AG10803 (cell line): Measurements from ENCODE around the gene MYT1.

Source experiments
- DNase-seq: peaks from one replicate; pipeline ENCODE4 v3.0.0; 2010; ENCODE audit warnings: low read depth
- H3K4me3 ChIP-seq: 2 replicates; pipeline ENCODE4 v1.5.1; 2011; ENCODE audit warnings: mild to moderate bottlenecking, low read length, control low read depth
- TF ChIP-seq, protein P1 (sequence below): conservative IDR thresholded peaks from 2 replicates; pipeline ENCODE4 v1.5.1; 2011; ENCODE audit warnings: mild to moderate bottlenecking, low read length, control low read depth, inconsistent platforms

MYT1 gene

DNA sequence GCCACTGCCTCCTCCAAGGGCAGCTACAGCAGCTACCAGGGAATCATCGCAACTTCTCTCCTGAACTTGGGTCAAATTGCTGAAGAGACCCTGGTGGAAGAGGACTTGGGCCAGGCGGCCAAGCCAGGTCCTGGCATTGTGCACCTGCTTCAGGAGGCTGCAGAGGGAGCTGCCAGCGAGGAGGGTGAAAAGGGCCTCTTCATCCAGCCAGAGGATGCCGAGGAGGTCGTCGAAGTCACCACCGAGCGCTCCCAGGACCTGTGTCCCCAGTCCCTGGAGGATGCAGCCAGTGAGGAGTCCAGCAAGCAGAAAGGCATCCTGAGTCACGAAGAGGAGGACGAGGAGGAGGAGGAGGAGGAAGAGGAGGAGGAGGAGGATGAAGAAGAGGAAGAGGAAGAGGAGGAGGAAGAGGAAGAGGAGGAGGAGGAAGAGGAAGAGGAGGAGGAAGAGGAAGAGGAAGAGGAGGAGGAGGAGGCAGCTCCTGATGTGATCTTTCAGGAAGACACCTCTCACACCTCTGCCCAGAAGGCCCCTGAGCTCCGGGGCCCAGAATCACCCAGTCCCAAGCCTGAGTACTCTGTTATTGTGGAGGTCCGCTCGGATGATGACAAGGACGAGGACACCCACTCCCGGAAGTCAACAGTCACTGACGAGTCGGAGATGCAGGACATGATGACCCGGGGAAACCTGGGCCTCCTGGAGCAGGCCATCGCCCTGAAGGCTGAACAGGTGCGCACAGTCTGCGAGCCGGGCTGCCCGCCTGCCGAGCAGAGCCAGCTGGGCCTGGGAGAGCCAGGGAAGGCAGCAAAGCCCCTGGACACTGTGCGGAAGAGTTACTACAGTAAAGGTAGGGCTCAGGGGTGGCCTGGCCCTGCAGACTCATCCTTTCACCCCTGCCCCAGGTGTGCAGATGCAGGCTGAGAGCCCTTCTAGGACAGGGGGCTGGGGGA is 43.7 kb downstream of the MYT1 start:
- TF ChIP-seq, protein P1, sequence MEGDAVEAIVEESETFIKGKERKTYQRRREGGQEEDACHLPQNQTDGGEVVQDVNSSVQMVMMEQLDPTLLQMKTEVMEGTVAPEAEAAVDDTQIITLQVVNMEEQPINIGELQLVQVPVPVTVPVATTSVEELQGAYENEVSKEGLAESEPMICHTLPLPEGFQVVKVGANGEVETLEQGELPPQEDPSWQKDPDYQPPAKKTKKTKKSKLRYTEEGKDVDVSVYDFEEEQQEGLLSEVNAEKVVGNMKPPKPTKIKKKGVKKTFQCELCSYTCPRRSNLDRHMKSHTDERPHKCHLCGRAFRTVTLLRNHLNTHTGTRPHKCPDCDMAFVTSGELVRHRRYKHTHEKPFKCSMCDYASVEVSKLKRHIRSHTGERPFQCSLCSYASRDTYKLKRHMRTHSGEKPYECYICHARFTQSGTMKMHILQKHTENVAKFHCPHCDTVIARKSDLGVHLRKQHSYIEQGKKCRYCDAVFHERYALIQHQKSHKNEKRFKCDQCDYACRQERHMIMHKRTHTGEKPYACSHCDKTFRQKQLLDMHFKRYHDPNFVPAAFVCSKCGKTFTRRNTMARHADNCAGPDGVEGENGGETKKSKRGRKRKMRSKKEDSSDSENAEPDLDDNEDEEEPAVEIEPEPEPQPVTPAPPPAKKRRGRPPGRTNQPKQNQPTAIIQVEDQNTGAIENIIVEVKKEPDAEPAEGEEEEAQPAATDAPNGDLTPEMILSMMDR, result no peak
- H3K4me3 ChIP-seq, result no peak overlapping the region
- no peak for DNase-seq

DNA sequence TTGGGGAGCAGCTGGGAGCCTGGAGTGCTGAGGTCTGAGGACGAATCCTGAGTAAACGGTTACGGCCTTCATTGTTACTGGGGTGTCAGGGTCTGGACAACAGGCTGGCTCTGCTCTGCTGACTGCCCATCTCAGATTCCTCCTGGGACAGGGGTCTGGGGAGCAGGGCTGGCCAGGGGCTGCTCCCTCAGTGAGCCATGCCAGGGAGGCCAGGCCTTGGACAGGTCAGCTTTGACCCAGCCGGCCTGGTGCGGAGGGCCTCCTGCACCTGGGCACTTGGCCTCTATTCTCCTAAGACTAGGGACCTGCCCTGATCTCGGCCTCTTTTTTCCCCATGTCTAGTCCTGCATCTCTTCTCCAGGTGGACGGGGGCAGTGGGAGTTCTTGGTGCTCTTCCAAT is 44.9 kb downstream of the MYT1 start:
- TF ChIP-seq, protein P1, result no peak
- DNase-seq, result no peak
- H3K4me3 ChIP-seq, result no peak overlapping the region

DNA sequence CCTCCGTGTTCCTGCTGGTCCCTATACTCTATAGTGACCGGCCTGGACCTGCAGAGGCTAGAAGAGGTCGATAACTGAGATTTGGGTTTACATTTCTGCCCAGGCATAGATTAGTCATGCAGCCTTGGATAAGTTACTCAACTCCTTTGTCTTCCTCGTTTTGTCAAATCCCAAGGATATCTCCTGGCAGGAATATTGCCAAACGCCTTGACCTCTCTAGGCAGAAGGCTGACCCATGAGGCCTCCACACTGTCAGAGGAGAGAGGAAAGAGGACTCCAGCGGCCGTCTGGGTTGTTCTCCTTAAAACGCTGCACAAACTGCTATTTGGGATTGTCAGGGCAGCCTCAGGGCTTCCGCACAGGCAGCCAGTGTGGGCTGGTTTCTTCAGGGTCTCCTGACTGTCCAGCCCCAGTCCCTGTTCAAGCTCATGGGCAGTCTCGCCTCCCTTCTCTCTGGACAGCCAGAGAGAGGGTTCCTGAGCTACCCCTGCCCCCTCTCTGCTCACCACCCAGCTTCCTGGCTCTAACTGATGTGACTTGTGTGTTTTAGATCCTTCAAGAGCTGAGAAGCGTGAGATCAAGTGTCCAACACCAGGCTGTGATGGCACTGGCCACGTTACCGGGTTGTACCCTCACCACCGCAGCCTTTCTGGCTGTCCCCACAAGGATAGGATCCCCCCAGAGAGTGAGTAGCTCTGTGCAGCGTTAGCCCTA is 46.6 kb downstream of the MYT1 start:
- DNase-seq, result no peak
- TF ChIP-seq, protein P1, result no peak
- H3K4me3 ChIP-seq, result no peak overlapping the region

DNA sequence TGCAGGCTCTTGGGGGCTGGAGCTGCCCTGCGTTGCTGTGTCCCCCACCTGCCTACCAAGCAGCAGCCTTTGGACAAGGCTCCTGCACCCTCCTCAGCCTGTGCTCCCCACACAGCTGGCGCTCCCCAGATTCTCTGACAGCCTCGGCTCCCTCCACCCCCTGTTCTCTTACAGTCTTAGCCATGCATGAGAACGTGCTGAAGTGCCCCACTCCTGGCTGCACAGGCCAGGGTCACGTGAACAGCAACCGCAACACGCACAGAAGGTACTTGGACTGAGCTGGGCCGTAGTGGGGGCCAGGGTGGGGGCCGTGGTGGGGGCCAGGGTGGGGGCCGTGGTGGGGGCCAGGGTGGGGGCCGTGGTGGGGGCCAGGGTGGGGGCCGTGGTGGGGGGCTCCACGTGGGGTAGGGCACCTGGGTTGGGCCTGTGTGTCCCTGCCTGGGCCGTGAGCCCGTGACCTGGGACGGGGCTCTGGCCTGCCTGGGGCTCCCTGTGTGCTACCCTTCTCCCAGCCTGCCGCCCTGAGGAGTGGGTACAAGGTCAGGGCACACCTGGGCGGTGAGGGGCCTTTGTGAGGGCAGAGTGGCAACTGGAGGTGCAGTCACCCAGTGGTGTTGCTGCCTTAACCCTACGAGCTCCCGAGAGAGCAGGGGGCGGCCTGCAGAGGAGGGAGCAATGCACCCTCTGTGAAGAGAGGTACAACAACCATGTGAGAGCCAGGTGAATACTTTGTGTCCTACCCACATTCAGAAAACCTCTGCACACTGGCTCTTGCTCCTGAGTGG is 47.8 kb downstream of the MYT1 start:
- no peak overlapping the region for H3K4me3 ChIP-seq
- TF ChIP-seq, protein P1, result no peak
- no peak for DNase-seq

DNA sequence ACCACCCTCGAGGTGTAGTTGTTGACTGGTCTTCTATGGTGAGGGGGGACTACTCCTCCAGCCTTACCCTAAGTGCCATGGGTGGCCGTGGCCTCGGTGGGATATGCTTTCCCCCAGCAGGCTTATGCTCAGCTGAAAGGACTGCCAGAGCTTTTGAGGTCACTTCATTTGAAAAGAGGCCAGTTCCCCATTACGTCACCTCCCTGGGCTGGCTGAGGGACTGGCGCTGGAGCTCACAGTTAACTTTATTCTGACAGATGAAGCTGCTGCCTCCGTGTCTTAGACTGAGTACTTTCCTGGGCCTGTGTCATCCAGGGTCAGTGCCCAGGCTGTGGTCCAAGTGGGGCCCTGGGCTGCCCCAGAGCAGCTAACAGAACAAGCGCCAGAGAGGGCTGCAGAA is 48.5 kb downstream of the MYT1 start:
- TF ChIP-seq, protein P1, result no peak
- peak; percentile 46 for DNase-seq
- no peak overlapping the region for H3K4me3 ChIP-seq

DNA sequence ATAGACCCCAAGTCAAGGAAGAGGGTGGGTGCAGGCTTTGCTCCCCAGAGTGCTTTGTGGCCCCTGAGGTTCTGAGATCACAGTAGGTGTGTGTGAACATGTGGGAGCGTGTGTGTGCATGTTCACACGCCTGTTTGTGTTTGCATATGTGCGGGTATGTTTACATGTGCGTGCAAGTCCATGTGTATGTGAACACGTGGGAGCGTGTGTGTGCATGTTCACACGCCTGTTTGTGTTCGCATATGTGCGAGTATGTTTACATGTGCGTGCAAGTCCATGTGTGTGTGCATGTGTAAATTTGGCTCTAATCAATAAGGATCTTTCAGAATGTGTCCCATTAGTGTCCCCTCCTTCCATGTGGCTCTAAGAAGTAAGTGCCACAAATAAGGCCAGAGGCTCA is 49.9 kb downstream of the MYT1 start:
- no peak for DNase-seq
- no peak overlapping the region for H3K4me3 ChIP-seq
- TF ChIP-seq, protein P1, result no peak
